OCI-LY3 (cell line): ENCODE measurements around the gene PTPRJ.

Experiments
- H2AFZ ChIP-seq: fragments of 200-600, 300-600 bp; shearing (Covaris generic); 2 replicates; pipeline ENCODE4 v1.6.0; 2014; ENCODE audit warnings: antibody characterized with exemption, low read depth, low read length
- H3K27ac ChIP-seq: fragments of 200-600, 300-600 bp; sonication (generic); 2 replicates; pipeline ENCODE4 v1.5.1; 2014; ENCODE audit warnings: mild to moderate bottlenecking, low read length, moderate library complexity, mixed read lengths
- H3K27me3 ChIP-seq: fragments of 200-600, 300-600 bp; sonication (generic); 2 replicates; pipeline ENCODE4 v1.6.1; 2014; ENCODE audit warnings: low read depth, low read length, mixed read lengths
- H3K36me3 ChIP-seq: fragments of 200-600, 300-600 bp; sonication (generic); replicated peaks from 2 replicates; pipeline ENCODE3; 2014; ENCODE audit warnings: low read depth, low read length, mixed read lengths
- H3K4me1 ChIP-seq: fragments of 300-600, 200-600 bp; sonication (generic); 2 replicates; pipeline ENCODE4 v1.6.1; 2014; ENCODE audit warnings: low read length, mixed read lengths
- H3K4me2 ChIP-seq: fragments of 200-600, 300-600 bp; sonication (generic); 2 replicates; pipeline ENCODE4 v1.6.1; 2014; ENCODE audit warnings: low read length, mixed read lengths
- H3K4me3 ChIP-seq: fragments of 300-600, 200-600 bp; sonication (generic); 2 replicates; pipeline ENCODE4 v1.5.1; 2014; ENCODE audit warnings: antibody characterized with exemption, mild to moderate bottlenecking, low read length, moderate library complexity
- H3K79me2 ChIP-seq: fragments of 300-600, 200-600 bp; shearing (Covaris generic); 2 replicates; pipeline ENCODE4 v1.6.1; 2014; ENCODE audit warnings: mild to moderate bottlenecking, low read length, mixed read lengths
- H3K9ac ChIP-seq: fragments of 300-600, 200-600 bp; shearing (Covaris generic); 2 replicates; pipeline ENCODE4 v1.6.0; 2014; ENCODE audit warnings: mild to moderate bottlenecking, low read length, moderate library complexity
- H3K9me3 ChIP-seq: fragments of 200-600, 300-600 bp; shearing (Covaris generic); 2 replicates; pipeline ENCODE4 v1.6.1; 2014; ENCODE audit warnings: low read length, mixed read lengths; ENCODE audit not compliant: insufficient read depth
- H4K20me1 ChIP-seq: fragments of 200-600, 300-600 bp; sonication (generic); 2 replicates; pipeline ENCODE4 v1.6.1; 2016; ENCODE audit warnings: low read length, mixed read lengths; ENCODE audit not compliant: insufficient read depth
- EZH2phosphoT487 ChIP-seq: fragments of 200-600 bp; shearing (Covaris generic); IDR thresholded peaks from 2 replicates; pipeline ENCODE4 v1.6.1; 2018; ENCODE audit warnings: antibody characterized with exemption, mixed run types, low read depth
- TF ChIP-seq, protein P1 (sequence below): fragments of 200-600, 300-600 bp; sonication (generic); IDR thresholded peaks from 2 replicates; pipeline ENCODE4 v1.5.1; 2014; ENCODE audit warnings: antibody characterized with exemption, low read length, low read depth

Gene PTPRJ

DNA sequence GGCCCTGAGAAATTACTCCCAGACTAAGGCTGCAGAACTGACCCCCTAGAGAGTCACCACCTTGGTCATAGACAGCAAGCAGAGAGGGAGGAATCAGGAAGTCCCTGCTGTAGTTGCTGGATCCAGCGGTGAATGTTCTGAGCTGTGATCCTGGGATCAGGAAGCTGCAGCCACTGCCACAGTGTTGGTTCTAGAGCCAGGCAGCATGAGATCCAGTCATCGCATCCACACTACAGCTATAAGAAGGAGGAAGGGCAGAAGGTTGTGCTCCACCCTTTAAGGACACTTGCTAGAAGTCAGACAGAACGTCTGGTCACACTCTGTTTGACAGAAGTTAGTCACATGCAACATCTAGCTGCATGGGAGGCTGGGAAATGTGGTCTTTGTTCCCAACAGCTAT is 131.5 kb downstream of the PTPRJ start:
- Histone ChIP-seq H3K9ac (no peak overlapping the region), H3K36me3 (peaks cover 58% of the 10 kb centered on the region), H3K9me3 (peaks cover 23% of the 10 kb centered on the region), H3K4me2 (no peak overlapping the region), H3K4me3 (no peak overlapping the region), H4K20me1 (peaks cover 10% of the 10 kb centered on the region), H3K4me1 (peaks cover 40% of the 10 kb centered on the region), H3K27me3 (no peaks in the 10 kb centered on the region), H2AFZ (no peak overlapping the region), H3K79me2 (peaks cover 35% of the 10 kb centered on the region), H3K27ac (no peak overlapping the region)
- TF ChIP-seq EZH2phosphoT487: no peak
- TF ChIP-seq, protein P1, sequence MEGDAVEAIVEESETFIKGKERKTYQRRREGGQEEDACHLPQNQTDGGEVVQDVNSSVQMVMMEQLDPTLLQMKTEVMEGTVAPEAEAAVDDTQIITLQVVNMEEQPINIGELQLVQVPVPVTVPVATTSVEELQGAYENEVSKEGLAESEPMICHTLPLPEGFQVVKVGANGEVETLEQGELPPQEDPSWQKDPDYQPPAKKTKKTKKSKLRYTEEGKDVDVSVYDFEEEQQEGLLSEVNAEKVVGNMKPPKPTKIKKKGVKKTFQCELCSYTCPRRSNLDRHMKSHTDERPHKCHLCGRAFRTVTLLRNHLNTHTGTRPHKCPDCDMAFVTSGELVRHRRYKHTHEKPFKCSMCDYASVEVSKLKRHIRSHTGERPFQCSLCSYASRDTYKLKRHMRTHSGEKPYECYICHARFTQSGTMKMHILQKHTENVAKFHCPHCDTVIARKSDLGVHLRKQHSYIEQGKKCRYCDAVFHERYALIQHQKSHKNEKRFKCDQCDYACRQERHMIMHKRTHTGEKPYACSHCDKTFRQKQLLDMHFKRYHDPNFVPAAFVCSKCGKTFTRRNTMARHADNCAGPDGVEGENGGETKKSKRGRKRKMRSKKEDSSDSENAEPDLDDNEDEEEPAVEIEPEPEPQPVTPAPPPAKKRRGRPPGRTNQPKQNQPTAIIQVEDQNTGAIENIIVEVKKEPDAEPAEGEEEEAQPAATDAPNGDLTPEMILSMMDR: no peak

GRCh38 chr11:48114740-48115139 is 134.4 kb downstream of the PTPRJ start:
- Histone ChIP-seq H3K4me1 (peaks cover 14% of the 10 kb centered on the region), H3K9me3 (peaks cover 20% of the 10 kb centered on the region), H3K4me2 (no peak overlapping the region), H3K9ac (no peak overlapping the region), H3K27ac (no peak overlapping the region), H3K79me2 (peaks cover 12% of the 10 kb centered on the region), H3K4me3 (no peak overlapping the region), H3K36me3 (peaks cover 72% of the 10 kb centered on the region), H2AFZ (no peak overlapping the region), H4K20me1 (no peaks in the 10 kb centered on the region), H3K27me3 (no peaks in the 10 kb centered on the region)
- TF ChIP-seq EZH2phosphoT487: no peak
- TF ChIP-seq, protein P1: no peak

DNA sequence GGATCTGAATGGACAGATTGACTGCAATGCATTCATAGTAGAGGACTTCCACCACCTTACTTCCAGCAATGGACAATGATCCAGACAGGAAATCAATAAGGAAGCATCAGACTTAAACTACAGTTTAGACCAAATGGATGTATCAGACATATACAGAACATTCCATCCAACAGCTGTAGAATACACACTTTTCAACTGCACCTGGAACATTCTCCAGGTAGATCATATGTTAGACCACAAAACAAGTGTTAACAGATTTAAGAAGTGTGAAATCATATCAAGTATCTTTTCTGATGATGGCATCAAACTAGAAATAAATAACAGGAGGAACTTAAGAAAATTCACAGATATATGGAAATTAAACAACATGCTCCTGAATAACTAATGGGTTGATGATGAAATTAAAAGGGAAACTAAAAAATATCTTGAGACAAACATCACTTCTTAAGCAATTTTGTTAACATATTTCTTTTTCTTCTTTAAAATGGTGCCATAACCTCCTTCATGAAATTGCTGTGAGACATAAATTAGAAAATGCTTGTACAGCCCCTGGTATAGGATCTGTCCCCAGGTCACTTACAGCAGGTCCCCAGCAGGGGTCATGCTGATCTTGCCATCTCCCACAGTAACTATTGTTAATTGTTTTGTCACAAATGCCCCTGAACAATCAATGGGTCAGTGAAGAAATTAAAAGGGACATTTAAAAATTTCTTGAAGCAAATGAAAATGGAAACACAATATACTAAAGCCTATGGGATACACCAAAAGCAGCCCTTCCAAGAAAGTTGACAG is 136.3 kb downstream of the PTPRJ start:
- Histone ChIP-seq H3K27ac (no peak overlapping the region), H3K9me3 (peaks cover 17% of the 10 kb centered on the region; the same call in 1 of the 2 replicates), H3K27me3 (no peaks in the 10 kb centered on the region), H2AFZ (no peak overlapping the region), H3K4me1 (peaks cover 1% of the 10 kb centered on the region; the same call in 1 of the 2 replicates), H3K79me2 (0 out of 2 replicates have a peak, but pooled peaks cover 6% of the 10 kb centered on the region), H3K4me3 (no peak overlapping the region), H3K4me2 (no peak overlapping the region), H3K9ac (no peak overlapping the region), H4K20me1 (0 out of 2 replicates have a peak, but pooled peaks cover 4% of the 10 kb centered on the region), H3K36me3 (peaks cover 74% of the 10 kb centered on the region)
- TF ChIP-seq, protein P1: peak; percentile 37
- no peak for TF ChIP-seq EZH2phosphoT487

DNA sequence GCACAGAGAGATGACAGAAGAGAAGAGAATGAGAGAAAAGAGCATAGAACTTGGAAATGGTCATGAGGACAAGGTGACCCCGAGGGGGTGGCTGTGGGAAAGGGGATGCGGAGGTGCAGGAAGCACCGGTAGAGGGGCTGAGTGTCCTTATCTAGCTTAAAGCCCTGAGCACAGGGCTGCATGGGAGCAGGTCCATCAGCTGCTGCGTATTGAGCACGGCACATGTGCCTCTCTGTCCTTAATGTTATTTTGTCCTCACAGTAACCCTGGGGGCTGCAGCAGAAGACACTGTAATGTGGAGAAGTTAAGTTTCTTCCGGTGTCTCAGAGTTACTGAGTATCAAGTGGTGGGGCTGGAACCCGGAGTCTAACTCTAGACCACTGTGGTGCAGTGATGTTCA is 141.9 kb downstream of the PTPRJ start:
- Histone ChIP-seq H3K9ac (no peak overlapping the region), H2AFZ (no peak overlapping the region), H3K4me1 (peaks cover 17% of the 10 kb centered on the region), H4K20me1 (0 out of 2 replicates have a peak, but pooled peaks cover 21% of the 10 kb centered on the region), H3K4me3 (no peak overlapping the region), H3K27ac (no peak overlapping the region), H3K9me3 (no peaks in the 10 kb centered on the region), H3K27me3 (no peaks in the 10 kb centered on the region), H3K4me2 (no peak overlapping the region), H3K79me2 (no peaks in the 10 kb centered on the region), H3K36me3 (peaks cover 80% of the 10 kb centered on the region)
- no peak for TF ChIP-seq EZH2phosphoT487
- TF ChIP-seq, protein P1: no peak
